Measurements from ENCODE around the gene AKT2. TPM values are rescaled to one million over a fixed set of nuclear protein-coding genes. Genes with fewer than 3 reads are reported as not detected.
A peak's percentile ranks its signal among the peaks of the same experiment; 100 is the strongest.

AKT2 gene
- total RNA-seq, 1 donor from 2014 or later: 85.1 TPM

DNA sequence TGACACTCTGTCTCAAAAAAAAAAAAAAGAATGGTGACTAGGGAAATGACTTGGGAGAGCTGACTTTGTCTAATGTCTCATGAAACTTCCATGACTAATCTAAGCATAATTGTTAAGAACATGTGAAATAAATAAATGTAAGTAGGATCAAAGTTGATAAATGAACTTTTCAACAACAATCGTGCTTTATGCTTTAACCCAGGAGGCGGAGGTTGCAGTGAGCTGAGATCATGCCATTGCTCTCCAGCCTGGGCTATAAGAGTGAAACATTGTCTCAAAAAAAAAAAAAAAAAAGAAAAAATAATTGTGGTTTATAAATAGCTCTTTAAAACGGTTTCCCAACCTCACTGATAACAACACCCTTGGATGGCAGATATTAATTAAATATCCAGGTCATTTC is 12.9 kb upstream of the AKT2 start:
- TF ChIP-seq, protein P1, sequence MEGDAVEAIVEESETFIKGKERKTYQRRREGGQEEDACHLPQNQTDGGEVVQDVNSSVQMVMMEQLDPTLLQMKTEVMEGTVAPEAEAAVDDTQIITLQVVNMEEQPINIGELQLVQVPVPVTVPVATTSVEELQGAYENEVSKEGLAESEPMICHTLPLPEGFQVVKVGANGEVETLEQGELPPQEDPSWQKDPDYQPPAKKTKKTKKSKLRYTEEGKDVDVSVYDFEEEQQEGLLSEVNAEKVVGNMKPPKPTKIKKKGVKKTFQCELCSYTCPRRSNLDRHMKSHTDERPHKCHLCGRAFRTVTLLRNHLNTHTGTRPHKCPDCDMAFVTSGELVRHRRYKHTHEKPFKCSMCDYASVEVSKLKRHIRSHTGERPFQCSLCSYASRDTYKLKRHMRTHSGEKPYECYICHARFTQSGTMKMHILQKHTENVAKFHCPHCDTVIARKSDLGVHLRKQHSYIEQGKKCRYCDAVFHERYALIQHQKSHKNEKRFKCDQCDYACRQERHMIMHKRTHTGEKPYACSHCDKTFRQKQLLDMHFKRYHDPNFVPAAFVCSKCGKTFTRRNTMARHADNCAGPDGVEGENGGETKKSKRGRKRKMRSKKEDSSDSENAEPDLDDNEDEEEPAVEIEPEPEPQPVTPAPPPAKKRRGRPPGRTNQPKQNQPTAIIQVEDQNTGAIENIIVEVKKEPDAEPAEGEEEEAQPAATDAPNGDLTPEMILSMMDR (IDR thresholded peaks at IDR 0.05): no peak
- TF ChIP-seq EZH2 (IDR thresholded peaks at IDR 0.05) (no peak), EZH2phosphoT487 (IDR thresholded peaks at IDR 0.05) (no peak)
- no peak overlapping the region for H3K4me2 ChIP-seq
- H3K79me2 ChIP-seq (ENCODE audit: low read depth): no peaks in the 10 kb centered on the region
- Mint-ChIP-seq H3K4me1 (peaks cover 3% of the 10 kb centered on the region), H3K4me3 (no peak overlapping the region), H3K27ac (no peak overlapping the region), H3K27me3 (ENCODE audit: insufficient read depth, low read depth) (peaks cover 2% of the 10 kb centered on the region), H3K9me3 (no peaks in the 10 kb centered on the region), H3K36me3 (no peaks in the 10 kb centered on the region)
- no peaks in the 10 kb centered on the region for H3F3A ChIP-seq (ENCODE audit: low read depth)
- no peak for DNase-seq (ENCODE audit: low spot score)
- no peak overlapping the region for H2AFZ ChIP-seq (replicated peaks)
- no peaks in the 10 kb centered on the region for H3K4me1 ChIP-seq
- no peaks in the 10 kb centered on the region for H3K36me3 ChIP-seq
- no peak overlapping the region for H3K9ac ChIP-seq
- no peaks in the 10 kb centered on the region for H4K20me1 ChIP-seq (ENCODE audit: low read depth)
- no peaks in the 10 kb centered on the region for H3K27me3 ChIP-seq
- H3K27ac ChIP-seq: no peak overlapping the region
- no peak overlapping the region for H3K4me3 ChIP-seq
- H3K9me3 ChIP-seq (ENCODE audit: low read depth): no peaks in the 10 kb centered on the region

DNA sequence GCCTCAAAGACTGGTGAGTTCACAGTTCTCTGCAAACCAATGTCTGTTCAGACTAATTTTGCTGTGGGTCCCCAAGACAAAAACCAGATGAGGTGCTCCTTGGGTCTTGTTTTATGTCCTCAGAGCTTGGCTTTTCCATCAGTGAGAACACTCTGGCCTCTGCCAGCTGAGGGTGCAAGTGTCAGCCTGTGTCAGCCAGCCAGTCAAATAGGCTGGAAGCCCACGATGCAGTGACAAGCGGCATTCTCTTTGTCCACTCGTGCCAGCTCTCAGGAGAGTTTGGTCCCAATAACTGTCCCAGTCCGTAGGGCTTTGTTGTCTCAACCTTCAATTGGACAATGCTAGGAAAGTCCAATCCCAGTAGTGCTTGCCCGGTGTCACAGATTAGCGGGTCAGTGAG is 9.4 kb upstream of the AKT2 start:
- TF ChIP-seq, protein P1 (IDR thresholded peaks at IDR 0.05): no peak
- TF ChIP-seq EZH2phosphoT487 (IDR thresholded peaks at IDR 0.05): no peak
- no peak for TF ChIP-seq EZH2 (IDR thresholded peaks at IDR 0.05)
- H4K20me1 ChIP-seq (ENCODE audit: low read depth): no peaks in the 10 kb centered on the region
- no peaks in the 10 kb centered on the region for H3F3A ChIP-seq (ENCODE audit: low read depth)
- H3K36me3 ChIP-seq: no peaks in the 10 kb centered on the region
- no peak overlapping the region for H3K4me3 ChIP-seq
- H3K27me3 ChIP-seq: no peaks in the 10 kb centered on the region
- no peak overlapping the region for H3K4me2 ChIP-seq
- DNase-seq (ENCODE audit: low spot score): no peak
- no peaks in the 10 kb centered on the region for H3K4me1 ChIP-seq
- no peak overlapping the region for H3K27ac ChIP-seq
- H3K9me3 ChIP-seq (ENCODE audit: low read depth): no peaks in the 10 kb centered on the region
- H3K79me2 ChIP-seq (ENCODE audit: low read depth): no peaks in the 10 kb centered on the region
- H2AFZ ChIP-seq (replicated peaks): no peak overlapping the region
- Mint-ChIP-seq H3K4me1 (peaks cover 3% of the 10 kb centered on the region), H3K4me3 (no peak overlapping the region), H3K9me3 (no peaks in the 10 kb centered on the region), H3K27ac (no peak overlapping the region), H3K36me3 (no peaks in the 10 kb centered on the region), H3K27me3 (ENCODE audit: insufficient read depth, low read depth) (peaks cover 4% of the 10 kb centered on the region)
- H3K9ac ChIP-seq: no peak overlapping the region

DNA sequence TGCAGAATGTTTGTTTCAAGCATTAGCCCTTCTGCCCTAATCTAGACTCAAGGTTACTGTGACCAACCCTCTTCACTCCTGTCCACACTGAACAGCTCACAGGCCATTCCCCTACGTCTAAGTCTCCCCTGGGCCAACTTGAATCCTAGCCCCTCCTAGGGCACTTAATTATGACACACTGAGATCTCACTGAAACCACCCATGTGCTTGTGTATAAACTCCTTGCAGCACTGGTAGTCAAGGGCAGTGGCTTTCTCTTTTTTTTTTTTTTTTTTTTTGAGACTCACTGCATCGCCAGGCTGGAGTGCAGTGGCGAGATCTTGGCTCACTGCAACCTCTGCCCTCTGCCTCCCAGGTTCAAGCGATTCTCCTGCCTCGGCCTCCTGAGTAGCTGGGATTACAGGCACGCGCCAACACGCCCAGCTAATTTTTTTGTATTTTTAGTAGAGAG is 1.9 kb upstream of the AKT2 start:
- H3K4me1 Mint-ChIP-seq: peaks cover 32% of the 10 kb centered on the region
- DNase-seq (ENCODE audit: low spot score): no peak
- peaks cover 2% of the 10 kb centered on the region for H3K9me3 Mint-ChIP-seq
- Histone ChIP-seq H2AFZ (replicated peaks) (no peak overlapping the region), H3K9me3 (ENCODE audit: low read depth) (no peaks in the 10 kb centered on the region), H3K9ac (no peak overlapping the region), H3K36me3 (no peaks in the 10 kb centered on the region), H3K27ac (no peak overlapping the region), H3K4me2 (no peak overlapping the region), H4K20me1 (ENCODE audit: low read depth) (peaks cover 9% of the 10 kb centered on the region), H3K79me2 (ENCODE audit: low read depth) (peaks cover 27% of the 10 kb centered on the region), H3F3A (ENCODE audit: low read depth) (peaks cover 26% of the 10 kb centered on the region), H3K4me1 (peaks cover 10% of the 10 kb centered on the region), H3K27me3 (no peaks in the 10 kb centered on the region), H3K4me3 (no peak overlapping the region)
- H3K36me3 Mint-ChIP-seq: no peaks in the 10 kb centered on the region
- TF ChIP-seq, protein P1 (IDR thresholded peaks at IDR 0.05): no peak
- no peak for TF ChIP-seq EZH2phosphoT487 (IDR thresholded peaks at IDR 0.05)
- TF ChIP-seq EZH2 (IDR thresholded peaks at IDR 0.05): no peak
- H3K27ac Mint-ChIP-seq: peak overlapping the region; percentile 95
- peak overlapping the region; percentile 63 for H3K4me3 Mint-ChIP-seq
- peaks cover 14% of the 10 kb centered on the region for H3K27me3 Mint-ChIP-seq (ENCODE audit: insufficient read depth, low read depth)
